C4-2B (cell line): ENCODE data around the gene EPC1.
"Not testable (repeated sequence)": the region's sequence is repeated elsewhere in the genome, so short reads cannot be mapped to it uniquely, and the experiment has no call there.

Experiments used
- H3K27ac ChIP-seq: fragments of 450-650 bp; 2 replicates; pipeline ENCODE4 v1.5.1; 2017
- CTCF ChIP-seq: fragments of 450-650 bp; conservative IDR thresholded peaks from 2 replicates; pipeline ENCODE4 v1.5.1; 2017; ENCODE audit warnings: mild to moderate bottlenecking
- ZFX ChIP-seq: fragments of 450-650 bp; IDR thresholded peaks from 2 replicates; pipeline ENCODE4 v1.6.1; 2017

The EPC1 gene

GRCh38 chr10:32366588-32366987 lies 19.6 kb upstream of the EPC1 start:
- TF ChIP-seq CTCF (no peak), ZFX (no peak)
- H3K27ac ChIP-seq, result no peak overlapping the region

GRCh38 chr10:32366111-32366510 lies 19.2 kb upstream of the EPC1 start:
- TF ChIP-seq CTCF, result no peak
- TF ChIP-seq ZFX, result no peak

GRCh38 chr10:32365404-32365803 lies 18.4 kb upstream of the EPC1 start:
- H3K27ac ChIP-seq, result not testable (repeated sequence)

More at GRCh38 chr10:32366111-32366510, 19.2 kb upstream of the EPC1 start:
- H3K27ac ChIP-seq, result no peak overlapping the region

- TF ChIP-seq ZFX, result no peak
- TF ChIP-seq CTCF, result no peak
- no peak overlapping the region for H3K27ac ChIP-seq
Measured at GRCh38 chr10:32362571-32362970, 15.6 kb upstream of the EPC1 start.

GRCh38 chr10:32360884-32361283 lies 13.9 kb upstream of the EPC1 start:
- peak overlapping the region; percentile 66 for H3K27ac ChIP-seq
- TF ChIP-seq CTCF, result no peak
- no peak for TF ChIP-seq ZFX

GRCh38 chr10:32360241-32360640 lies 13.3 kb upstream of the EPC1 start:
- H3K27ac ChIP-seq, result peak overlapping the region; percentile 66
- no peak for TF ChIP-seq ZFX
- TF ChIP-seq CTCF, result no peak

- TF ChIP-seq ZFX (no peak), CTCF (no peak)
- H3K27ac ChIP-seq, result no peak overlapping the region
Measured at GRCh38 chr10:32357056-32357735, 10.2 kb upstream of the EPC1 start.

- H3K27ac ChIP-seq, result not testable (repeated sequence)
Measured at GRCh38 chr10:32354690-32355089, 7.7 kb upstream of the EPC1 start.
